GM18526 (cell line): ENCODE results near the gene USP7.

ENCODE experiments used
- POLR2A ChIP-seq: IDR thresholded peaks from 3 replicates; pipeline ENCODE4 v1.6.1; 2011; ENCODE audit not compliant: insufficient read length; ENCODE audit errors: extremely low read depth

Gene USP7

GRCh38 chr16:8845699-8846298, 117.9 kb downstream of the USP7 start:
- no peak for TF ChIP-seq POLR2A
